ENCODE results near the gene SLC48A1.

Gene SLC48A1

GRCh38 chr12:47777151-47777550 lies 4.1 kb downstream of the SLC48A1 start:
- no peak for DNase-seq (ENCODE audit: low read depth, low spot score)

- DNase-seq (ENCODE audit: low read depth, low spot score), result no peak
Measured at GRCh38 chr12:47777741-47778558, 4.9 kb downstream of the SLC48A1 start.

GRCh38 chr12:47778881-47779280 lies 5.8 kb downstream of the SLC48A1 start:
- no peak for DNase-seq (ENCODE audit: low read depth, low spot score)

GRCh38 chr12:47779301-47779942 lies 6.4 kb downstream of the SLC48A1 start:
- peak; percentile 88 for DNase-seq (ENCODE audit: low read depth, low spot score)

GRCh38 chr12:47779943-47780504 lies 7.0 kb downstream of the SLC48A1 start:
- no peak for DNase-seq (ENCODE audit: low read depth, low spot score)

GRCh38 chr12:47781479-47782371 lies 8.7 kb downstream of the SLC48A1 start:
- no peak for DNase-seq (ENCODE audit: low read depth, low spot score)

- DNase-seq (ENCODE audit: low read depth, low spot score), result no peak
Measured at GRCh38 chr12:47782372-47782770, 9.3 kb downstream of the SLC48A1 start.

GRCh38 chr12:47783024-47783755 lies 10.2 kb downstream of the SLC48A1 start:
- no peak for DNase-seq (ENCODE audit: low read depth, low spot score)

GRCh38 chr12:47783821-47784819 lies 11.1 kb downstream of the SLC48A1 start:
- no peak for DNase-seq (ENCODE audit: low read depth, low spot score)

- no peak for DNase-seq (ENCODE audit: low read depth, low spot score)
Measured at GRCh38 chr12:47785036-47785886, 12.2 kb downstream of the SLC48A1 start.

GRCh38 chr12:47785887-47786661 lies 13.0 kb downstream of the SLC48A1 start:
- no peak for DNase-seq (ENCODE audit: low read depth, low spot score)

GRCh38 chr12:47786662-47787280 lies 13.7 kb downstream of the SLC48A1 start:
- no peak for DNase-seq (ENCODE audit: low read depth, low spot score)

GRCh38 chr12:47787596-47788319 lies 14.7 kb downstream of the SLC48A1 start:
- DNase-seq (ENCODE audit: low read depth, low spot score), result no peak

- DNase-seq (ENCODE audit: low read depth, low spot score), result no peak
Measured at GRCh38 chr12:47789141-47789540, 16.1 kb downstream of the SLC48A1 start.

- DNase-seq (ENCODE audit: low read depth, low spot score), result no peak
Measured at GRCh38 chr12:47789712-47790489, 16.9 kb downstream of the SLC48A1 start.

GRCh38 chr12:47790676-47791350 lies 17.8 kb downstream of the SLC48A1 start:
- no peak for DNase-seq (ENCODE audit: low read depth, low spot score)
